ENCODE data around the gene NADK.

DNA sequence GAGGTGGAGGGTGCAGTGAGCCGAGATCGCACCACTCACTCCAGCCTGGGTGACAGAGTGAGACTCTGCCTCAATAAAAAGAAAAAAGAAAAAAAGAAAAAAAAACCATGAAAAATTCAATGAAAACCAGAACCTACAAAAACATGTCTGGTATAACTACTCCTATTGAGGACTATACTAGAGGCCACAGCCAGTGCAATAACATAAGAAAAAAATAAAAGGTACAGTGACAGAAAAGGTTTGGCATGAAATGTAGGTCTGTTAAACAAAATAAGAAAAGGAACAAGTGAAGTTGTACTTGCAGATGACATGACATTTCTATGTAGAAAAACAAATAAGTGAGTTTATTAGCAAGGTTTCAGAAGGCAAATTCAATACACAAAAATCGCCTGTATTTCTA lies 8.2 kb downstream of the NADK start:
- TF ChIP-seq POLR2A (IDR thresholded peaks at IDR 0.05; ENCODE audit: borderline replicate concordance, extremely low read depth, insufficient read depth, insufficient read length) (no peak), EZH2 (IDR thresholded peaks at IDR 0.05) (no peak)
- TF ChIP-seq, protein P1, sequence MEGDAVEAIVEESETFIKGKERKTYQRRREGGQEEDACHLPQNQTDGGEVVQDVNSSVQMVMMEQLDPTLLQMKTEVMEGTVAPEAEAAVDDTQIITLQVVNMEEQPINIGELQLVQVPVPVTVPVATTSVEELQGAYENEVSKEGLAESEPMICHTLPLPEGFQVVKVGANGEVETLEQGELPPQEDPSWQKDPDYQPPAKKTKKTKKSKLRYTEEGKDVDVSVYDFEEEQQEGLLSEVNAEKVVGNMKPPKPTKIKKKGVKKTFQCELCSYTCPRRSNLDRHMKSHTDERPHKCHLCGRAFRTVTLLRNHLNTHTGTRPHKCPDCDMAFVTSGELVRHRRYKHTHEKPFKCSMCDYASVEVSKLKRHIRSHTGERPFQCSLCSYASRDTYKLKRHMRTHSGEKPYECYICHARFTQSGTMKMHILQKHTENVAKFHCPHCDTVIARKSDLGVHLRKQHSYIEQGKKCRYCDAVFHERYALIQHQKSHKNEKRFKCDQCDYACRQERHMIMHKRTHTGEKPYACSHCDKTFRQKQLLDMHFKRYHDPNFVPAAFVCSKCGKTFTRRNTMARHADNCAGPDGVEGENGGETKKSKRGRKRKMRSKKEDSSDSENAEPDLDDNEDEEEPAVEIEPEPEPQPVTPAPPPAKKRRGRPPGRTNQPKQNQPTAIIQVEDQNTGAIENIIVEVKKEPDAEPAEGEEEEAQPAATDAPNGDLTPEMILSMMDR (IDR thresholded peaks at IDR 0.05 in 2 of 3, conservative IDR thresholded peaks at IDR 0.05 in 1 of 3; ENCODE audit: borderline replicate concordance in 1 of 3, insufficient read depth in 1 of 3, low read depth in 2 of 3, low read length in 2 of 3), result no peak
